T follicular helper cell (primary cell): ENCODE results near the gene SSBP4.

Experiments
- DNase-seq: peaks from one replicate; pipeline ENCODE4 v3.0.0-alpha.2; 2020; ENCODE audit warnings: low read depth

SSBP4 gene

DNA sequence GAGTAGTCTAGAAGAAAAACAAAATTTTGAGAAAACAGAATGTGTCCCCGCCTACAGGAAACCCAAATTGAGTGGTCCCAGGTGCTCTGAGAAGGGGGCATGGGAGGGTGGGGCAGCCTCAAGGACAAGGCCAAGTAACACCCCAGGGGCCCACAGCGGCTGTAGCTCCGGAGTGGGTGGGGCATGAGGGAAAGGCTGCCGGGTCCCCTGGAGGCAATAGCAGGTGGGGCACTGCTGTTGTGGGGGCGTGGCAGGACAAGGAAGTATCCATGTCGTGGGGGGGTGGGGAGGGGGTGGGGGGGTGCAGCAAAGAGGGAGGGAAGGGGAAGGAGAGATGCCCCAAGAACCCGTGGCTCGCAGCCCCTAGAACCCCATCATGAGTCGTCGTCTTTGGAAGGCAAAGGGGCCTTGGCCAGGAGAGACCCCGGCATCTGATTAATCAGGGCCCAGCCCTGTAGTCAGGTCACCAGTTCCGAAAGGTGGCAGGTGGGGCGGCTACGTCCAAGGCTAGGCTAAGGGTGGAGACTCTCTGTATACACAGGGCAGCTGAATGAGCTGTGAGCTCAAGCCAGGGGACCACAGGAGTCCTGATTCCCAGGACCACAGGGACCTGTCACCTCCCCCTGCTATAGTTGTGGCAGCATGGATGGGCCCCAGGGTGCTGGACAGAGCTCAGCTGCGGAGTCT, 26.2 kb downstream of the SSBP4 start:
- DNase-seq = no peak

DNA sequence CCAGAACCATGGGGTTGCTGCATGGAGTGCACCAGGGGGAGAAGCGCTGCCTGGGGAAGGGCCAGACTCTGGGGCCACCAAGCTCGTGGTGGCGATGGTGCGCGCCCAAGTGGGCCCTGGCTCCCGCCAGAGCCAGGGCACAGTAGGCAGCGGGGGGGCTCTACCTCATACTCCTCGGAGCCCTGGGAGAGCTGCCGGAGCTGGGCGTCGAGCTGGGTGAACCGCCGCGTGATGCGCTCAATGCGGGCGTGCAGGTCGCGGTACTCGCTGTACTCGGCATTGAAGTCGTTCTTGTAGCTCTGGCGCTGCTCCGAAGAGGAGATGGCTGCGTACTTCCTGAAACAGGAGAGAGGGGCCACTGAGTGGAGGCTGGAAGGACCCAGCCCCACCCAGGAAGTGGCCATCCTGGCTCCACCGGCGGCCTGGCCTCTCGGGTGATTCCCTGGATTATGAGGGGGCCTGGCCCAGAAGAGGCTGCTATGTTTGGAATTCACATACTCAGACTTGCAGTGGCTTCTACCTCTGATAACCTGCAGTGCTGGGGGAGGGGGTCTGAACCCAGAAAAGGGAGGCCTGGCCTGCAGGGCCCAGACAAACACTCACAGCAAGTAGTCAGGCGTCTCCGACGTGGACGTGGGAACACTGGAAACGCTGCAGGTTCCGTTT, 27.1 kb downstream of the SSBP4 start:
- DNase-seq = no peak

DNA sequence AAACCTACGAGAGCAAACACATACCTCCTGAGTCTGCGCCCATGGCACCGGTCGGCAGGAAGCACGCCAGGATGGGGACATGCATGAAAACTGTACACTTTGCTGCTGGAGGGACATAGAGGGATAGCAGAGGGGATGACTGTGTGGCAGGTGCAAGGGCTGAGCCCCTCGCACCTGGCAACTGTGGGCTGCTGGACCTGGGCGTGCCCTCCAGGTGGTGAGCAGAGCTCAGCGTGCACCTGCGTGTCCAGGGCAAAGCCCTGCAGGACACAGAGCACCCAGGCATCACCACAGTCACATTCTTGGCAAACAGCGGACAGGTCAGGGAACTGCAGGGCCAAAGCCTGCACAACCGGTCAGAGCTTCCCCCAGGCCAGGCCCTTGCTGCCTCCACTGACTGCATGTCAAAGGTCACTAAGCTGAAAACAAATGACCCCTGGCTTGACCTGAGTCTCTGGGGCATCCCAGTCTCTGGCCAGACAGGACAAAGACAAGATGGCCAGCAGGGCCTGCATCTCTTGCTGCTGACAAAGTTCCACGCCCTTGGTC, 27.7 kb downstream of the SSBP4 start:
- DNase-seq = no peak

DNA sequence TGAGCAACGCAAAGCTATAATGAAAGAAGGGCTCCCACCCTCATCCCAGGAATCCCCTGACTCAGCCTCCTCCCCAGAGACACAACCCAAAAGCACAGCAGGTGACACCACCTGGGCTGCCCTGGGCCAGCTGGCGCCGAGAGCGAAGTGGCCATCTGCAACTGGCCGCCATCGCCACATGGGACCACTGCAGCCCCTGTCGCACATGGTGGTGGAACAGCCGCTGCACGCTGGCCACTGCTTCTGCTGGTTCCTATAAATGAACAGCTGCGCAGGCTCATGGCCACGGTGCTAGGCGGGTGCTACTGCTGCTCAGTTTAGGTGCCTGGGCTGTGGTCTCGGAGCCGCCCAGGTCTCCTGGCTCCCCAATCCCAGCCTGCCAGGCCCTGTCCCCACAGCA, 30.4 kb downstream of the SSBP4 start:
- DNase-seq = no peak

DNA sequence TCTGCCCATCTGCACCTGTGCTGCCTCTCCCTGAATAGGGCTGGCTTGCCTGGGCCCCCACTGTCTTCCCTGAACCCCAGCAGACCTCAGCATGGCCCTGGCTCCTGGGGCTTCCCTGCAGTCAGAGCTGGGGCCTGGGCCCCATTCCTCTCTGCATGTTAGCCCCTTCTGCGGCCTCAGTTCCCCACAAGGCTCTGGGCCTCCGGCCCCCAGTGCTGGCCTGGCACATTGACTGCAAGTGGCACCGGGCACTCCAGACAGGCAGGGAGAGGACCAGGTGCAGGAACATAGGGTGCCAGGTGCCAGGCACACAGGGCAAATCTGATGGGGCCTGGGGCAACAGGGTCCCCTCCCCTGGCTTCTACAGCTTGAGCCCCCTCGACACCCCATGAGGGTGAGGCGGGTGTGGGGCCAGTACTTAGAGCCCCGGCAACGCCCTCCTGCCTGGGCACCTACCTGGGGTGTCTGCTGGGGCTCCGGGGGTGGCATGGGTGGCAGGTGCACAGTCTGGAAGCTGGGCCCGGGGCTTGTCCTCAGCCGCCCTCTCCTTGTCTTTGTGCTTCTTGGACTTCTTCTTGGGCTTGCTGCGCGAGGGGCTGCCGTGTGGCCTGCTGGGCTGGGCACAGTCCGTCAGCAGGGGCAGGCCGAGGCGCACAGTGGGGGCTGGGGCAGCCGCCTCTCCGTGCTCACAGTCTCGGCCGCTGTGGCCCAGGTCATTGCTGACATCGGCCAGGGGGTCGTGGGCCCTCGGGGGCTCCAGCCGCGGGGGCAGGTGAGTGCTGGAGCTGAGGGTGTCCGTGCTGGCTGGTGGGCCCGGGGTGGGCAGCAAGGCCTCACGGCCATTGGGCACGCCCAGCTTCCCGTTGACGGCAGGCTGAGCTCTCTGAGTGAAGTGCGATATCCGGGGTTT, 31.1 kb downstream of the SSBP4 start:
- no peak for DNase-seq

DNA sequence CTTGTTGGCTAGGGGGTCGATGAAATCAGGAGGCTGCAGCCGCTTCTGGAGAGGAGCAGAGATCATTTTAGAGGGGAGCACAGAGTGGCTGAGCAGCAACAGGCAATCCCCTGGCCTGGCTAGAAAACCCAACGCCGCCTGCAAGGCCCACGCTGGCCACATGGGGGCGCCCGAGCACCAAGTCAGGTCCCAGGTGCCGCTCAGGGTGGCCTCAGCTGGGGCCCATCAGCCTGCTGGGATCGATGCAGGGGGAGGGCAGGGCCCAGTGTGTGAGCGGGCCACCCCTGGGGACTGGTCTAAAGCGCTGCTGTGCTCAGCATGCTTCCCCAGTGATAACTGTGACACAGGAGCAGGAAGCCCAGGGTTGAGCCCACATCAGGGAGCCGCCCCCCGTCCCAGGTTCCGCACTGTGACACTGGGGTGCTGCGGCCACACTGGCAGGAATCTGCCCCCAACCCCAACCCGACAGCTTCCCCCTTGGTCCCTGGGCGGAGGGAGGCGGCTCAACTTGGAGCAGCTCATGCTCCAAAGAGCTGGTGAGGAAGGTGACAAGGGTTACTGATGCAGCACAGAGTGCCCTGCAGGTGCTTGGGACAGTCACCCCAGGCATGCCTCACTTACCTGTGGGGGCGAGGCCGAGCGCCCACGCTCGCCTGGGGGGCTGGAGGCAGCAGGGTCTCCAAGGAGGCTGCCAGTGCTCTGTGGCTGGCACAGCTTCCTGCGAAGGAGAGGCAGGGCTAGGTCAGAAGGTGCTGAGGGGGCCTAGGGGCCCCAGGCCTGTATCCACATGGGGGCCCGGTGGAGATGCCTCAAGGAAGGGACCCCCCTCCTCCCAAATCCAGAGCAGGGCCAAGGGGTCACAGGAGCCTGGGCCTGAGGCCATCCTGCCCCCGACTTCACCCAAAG, 32.0 kb downstream of the SSBP4 start:
- peak; percentile 78 for DNase-seq

DNA sequence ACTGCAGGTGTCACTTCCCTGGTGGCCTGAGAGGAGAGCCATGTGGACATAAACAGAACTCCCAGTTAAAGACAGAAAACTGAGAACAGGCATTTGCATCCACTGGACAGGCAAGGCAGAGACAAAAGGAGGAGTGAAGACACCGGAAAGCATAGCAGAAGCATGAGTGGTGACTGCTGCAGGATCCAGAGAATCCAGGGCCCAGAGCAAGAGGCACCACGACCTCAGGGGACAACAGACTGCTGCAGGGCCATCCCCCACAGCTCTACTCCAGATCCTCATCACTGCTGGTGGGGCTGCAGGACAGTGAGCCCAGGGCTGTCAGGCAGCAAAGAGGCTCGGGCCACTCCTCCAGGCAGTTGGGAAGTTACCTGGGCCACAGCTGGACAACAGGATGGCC, 33.2 kb downstream of the SSBP4 start:
- DNase-seq = no peak

DNA sequence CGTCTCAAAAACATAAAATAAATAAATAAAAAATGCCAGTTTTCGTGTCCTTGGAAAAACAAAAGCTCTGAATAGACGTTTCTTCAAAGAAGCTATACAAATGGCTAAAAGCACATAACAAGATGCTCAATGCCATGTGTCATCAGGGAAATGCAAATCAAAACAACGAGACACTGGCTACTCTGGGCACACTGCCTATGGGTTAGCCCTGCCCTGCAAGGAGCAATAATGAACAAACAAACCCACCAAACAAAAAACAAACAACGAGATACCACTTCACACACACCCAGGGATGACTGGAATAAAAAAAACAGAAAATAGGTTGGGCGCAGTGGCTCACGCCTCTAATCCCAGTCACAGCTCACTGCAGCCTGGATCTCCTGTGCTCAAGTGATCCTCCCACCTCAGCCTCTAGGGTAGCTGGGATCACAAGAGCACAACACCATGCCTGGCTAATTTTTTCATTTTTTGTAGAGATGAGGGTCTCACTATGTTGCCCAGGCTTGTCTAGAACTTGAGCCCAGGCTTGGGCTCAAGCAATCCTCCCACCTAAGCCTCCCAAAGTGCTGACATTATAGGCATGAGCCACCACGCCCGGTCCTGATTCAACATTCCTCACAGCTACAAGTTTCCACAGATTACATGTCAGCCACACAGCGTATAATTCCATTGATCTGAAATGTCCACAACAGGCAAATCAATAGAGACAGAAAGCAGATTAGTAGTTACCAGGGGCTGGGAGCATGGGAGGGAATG, 34.2 kb downstream of the SSBP4 start:
- no peak for DNase-seq

DNA sequence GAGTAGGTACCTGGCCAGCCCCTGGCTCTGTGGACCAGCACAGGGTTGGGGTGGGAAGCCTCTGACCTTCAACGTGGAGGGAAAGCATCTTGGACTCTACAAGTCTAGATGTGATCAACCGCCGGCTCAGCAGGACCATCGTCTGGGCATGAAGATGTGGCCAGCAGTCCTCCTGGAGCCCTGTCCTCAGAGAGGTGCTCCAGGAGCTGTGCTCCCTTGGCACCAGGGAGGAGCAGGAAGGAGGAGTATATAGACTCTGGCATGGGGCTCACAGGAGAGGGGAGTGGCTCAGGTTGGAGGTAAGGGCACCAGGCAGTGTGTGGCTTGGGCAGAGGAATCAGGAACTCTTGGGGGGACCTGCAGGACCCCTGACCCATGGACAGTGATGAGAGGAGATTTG, 37.1 kb downstream of the SSBP4 start:
- DNase-seq = no peak

DNA sequence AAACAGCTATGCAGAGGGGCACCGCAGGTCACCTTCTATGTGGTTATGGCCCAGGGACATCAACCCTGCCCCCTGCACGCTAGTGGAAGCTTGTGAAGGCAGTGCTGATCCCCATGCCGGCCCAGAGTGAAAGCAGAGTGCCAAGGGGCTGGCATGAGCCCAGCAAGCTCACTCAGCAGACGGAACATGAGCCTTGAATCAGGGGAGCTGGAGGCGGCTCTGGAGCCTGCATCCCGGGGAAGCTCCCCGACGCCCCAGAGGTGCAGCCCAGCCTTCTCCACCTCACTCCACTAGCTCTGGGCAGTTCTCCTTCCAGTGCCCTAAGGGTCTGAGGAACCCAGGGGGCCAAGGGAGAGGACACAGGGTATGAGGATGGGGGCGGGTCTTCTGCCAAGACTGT, 37.8 kb downstream of the SSBP4 start:
- no peak for DNase-seq

DNA sequence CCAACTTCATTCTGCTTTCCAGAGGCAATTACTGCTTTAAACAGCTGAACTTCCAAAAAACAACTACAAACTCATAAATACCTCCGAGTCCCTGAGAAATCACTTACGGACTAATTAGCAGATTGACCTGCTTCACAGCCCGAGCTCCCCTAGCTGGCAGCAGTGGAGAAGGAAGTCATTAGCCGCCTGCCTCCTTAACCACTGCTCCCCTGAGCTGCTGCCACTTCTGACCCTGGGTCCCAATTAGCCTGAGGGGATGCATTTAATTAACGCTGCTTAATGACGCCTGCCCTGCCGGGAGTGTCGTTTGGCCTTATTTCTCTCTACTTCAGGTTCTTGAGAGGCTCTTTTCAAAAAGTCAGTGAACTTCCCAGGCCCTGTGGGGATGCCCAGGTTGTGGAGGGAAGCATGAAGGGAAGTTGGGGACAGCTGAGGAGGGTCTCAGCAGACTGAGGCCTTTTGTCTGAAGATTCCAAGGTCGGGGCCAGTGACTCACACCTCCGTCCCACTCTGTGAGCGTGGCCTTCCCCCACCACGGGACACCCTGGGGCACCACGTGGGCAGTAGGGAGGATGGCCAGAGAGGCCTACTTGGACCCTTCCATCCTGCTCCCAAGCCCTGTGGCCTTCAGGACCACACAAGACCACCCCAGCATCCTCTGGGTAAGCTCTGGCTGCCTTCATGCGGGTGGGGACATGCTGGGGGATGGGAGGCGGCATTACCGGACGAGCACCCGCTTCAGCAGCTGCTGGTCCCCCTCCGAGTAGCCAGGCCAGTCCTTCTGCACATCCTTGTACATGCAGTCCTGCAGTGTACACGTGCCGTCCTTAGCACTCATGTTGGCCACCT, 38.5 kb downstream of the SSBP4 start:
- no peak for DNase-seq

DNA sequence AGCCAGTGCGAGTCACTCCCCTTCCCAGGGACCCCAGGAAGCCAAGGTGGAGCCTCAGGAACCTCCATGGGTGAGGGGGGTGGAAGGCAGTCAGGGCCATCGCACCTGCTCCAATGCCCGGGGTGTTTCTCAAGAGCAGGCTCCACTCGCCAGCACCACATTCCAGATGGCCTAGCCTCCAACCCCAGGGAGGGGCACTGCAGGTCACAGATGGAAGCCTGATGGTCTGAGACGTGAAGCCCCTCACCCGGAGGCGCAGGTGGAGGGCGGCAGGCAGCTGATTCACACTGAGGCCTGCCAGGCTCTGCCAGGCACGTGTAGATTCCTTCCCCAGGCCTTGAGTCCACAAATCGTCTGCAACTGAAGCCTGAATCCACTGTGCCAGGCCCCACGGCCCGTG, 41.7 kb downstream of the SSBP4 start:
- DNase-seq = no peak

DNA sequence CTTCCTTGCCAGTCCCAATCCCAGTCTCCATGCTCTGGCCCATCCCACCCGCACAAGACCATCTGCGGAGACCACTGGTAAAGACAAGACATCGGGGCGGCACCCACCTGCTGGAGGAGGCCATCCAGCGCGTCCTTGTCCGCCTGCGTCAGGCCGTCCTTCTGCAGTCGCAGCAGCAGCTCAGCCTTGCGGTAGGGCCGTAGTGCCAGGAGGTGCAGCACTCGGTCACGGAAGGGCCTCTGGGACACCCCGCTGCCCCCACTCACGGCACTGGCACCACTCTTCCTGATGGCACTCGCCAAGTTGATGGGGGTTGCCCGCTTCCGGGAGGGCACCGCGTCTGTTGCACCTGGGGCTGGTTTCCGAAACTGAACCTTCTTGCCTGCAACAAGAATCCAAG, 42.3 kb downstream of the SSBP4 start:
- no peak for DNase-seq

DNA sequence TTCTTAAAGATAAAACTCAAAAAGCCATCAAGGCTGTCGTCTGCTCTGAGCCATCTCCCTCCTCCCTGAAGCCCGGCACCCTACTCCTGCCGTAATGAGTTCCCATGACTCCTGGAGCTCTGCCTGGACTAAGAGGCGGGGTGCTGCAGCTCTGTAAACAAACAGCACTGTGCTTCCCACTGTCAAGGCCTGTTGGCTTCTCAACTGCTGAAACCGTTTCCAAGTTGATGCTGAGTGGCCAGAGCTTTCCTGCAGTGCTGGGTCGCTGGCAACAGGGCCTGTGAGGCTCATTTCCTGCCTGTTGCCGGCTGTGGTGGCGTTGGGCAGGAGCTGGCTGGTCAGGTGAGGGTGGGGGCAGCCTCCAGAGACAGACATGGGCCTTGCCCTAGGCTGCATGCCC, 45.4 kb downstream of the SSBP4 start:
- no peak for DNase-seq

DNA sequence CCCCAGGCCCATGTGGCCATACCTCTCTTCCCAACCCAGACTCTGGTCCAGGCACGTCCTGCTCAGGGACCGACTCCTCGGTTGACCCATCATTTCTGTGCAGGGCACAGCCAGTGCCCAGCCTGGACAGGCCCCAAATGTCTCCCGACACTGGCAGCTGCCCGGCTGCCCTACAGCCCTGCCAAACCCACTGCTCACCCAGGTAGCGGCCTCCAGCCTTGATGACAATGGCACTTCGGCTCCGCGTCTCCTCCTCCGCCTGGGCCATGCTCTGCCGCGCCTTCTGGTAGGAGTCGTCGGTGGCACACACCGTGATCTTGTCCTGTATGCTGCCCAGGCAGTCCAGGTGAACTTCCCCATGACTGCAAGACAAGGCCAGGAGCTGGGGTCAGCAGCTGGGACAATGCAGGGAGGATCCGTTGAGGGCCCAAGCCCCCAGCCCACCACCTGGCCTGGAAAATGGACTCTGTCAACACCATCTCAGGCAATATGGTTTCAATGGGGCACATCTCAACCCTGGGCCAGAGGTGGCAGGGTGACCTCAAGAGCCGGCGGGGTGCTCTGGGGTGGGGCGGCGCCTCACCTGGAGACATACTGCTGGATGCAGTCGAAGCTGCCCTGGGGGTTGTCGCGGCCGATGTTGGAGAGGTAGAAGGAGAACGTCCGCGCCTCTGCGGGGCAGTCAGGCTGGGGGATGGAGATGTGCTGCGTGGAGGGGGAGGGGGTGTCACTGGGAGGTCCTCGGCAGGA, 46.2 kb downstream of the SSBP4 start:
- DNase-seq = no peak

DNA sequence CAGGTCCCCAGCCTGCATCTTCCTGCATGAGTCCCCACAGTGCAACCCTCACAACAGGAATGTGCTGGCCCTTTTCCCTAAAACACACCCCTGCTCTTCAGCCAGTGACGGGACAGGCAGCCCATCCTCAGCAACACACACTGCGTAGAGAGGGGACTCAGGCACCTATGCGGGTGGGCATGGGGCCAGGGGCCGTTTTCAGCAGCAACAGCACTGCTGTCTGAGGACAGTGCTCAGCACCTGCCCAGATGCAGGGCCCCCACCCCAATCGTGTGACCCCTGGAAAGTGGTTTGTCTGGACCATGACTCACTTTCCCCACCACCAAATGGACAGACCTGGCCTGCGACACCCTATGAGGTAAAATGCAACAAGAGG, 46.8 kb downstream of the SSBP4 start:
- no peak for DNase-seq

DNA sequence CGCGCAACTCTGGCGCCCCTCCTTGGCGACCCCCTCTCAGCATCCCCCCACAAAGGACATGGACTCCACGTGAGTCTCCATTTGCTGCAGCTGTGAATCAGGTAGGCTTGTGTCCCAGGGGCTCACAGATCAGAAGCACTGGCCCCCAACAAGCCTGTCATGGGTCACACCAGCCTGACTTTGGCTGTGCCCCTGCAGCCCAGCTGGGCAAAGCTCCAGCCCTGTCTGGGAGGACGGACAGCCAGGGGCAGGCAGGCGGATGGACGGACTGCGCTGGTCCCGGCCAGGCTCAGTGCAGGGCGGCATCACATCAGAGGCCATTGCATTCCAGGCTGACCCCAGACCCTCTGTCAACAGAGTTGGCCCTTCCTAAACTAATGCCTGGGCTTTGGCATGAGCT, 47.2 kb downstream of the SSBP4 start:
- no peak for DNase-seq

DNA sequence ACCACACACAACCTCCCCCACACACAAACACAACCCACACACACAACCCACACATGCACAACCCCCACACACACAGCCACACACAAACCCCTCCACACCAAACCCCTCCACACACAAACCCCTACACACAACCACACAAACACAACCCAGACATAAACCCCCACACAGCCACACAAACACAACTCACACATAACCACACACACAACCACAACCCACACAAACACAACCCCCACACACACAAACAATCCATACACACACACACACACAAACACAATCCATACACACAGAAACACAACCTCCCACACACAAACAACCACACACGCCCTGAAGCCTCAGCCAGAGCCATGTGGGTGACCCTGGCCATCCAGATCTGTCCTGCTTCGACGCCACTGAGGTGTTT, 48.8 kb downstream of the SSBP4 start:
- DNase-seq = no peak

DNA sequence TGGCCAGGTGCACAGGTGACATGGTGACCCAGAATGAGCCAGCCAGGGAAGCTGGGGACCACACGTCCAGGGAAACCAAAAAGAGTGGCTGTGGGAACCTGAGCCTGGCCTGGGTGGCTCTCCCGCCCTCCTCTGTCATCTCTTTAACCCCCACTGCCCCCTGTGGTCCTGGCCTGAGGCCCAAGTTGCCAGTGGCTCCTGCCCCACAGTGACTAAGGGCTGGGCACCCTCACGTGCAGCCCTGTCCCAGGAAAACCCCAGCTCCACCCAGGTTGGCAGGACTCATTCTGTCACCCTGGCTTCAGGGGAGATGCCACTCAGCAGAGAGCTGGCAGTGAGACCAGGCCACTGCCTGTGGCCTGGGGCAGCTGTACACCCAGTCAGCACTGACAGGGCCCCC, 49.3 kb downstream of the SSBP4 start:
- no peak for DNase-seq
